IMR-90 (cell line): ENCODE measurements around the gene SGPL1. TPM values are rescaled to one million over a fixed set of nuclear protein-coding genes. Genes with fewer than 3 reads are reported as not detected.

Experiments used
- ATAC-seq: fragments of 200-7000 bp; cut with Tn5 transposase; 2 replicates; pipeline ENCODE4 v1.9.1; 2020; ENCODE audit warnings: low read depth, mild to moderate bottlenecking, moderate library complexity
- BruUV-seq: library from RNA; stranded (reverse); fragments of 400-500 nt; replicated peaks from 2 replicates; lab custom pipeline; 2021; lab: Mats Ljungman, UMichigan
- CTCF ChIA-PET: fragments of 300-600 bp; formaldehyde crosslinking; extraction: SDS; loops from one replicate; lab custom pipeline; 2021; ENCODE audit warnings: antibody characterized with exemption; lab: Yijun Ruan, JAX
- POLR2A ChIA-PET: fragments of 300-600 bp; sonication (Branson Sonifier 250); formaldehyde crosslinking; loops from one replicate; lab custom pipeline; 2022; ENCODE audit warnings: antibody characterized with exemption; ENCODE audit not compliant: unreplicated experiment; lab: Charles Lee
- DNase-seq: peaks from one replicate; pipeline ENCODE4 v3.0.0; 2013
- H2AFZ ChIP-seq: replicated peaks from 2 replicates; pipeline ENCODE3; 2013; ENCODE audit warnings: low read length, mild to moderate bottlenecking; ENCODE audit not compliant: poor library complexity
- H2AK5ac ChIP-seq: 2 replicates; pipeline ENCODE4 v1.6.1; 2013; ENCODE audit warnings: low read depth, low read length, inconsistent platforms
- H2AK9ac ChIP-seq: replicated peaks from 2 replicates; pipeline ENCODE3; 2013; ENCODE audit warnings: mild to moderate bottlenecking, low read depth, low read length, moderate library complexity; ENCODE audit not compliant: poor library complexity
- H2BK120ac ChIP-seq: 2 replicates; pipeline ENCODE4 v1.6.1; 2013; ENCODE audit warnings: low read depth, low read length, inconsistent platforms
- H2BK15ac ChIP-seq: 3 replicates; pipeline ENCODE4 v1.6.1; 2013; ENCODE audit warnings: low read depth, low read length, inconsistent platforms
- H2BK20ac ChIP-seq: 2 replicates; pipeline ENCODE4 v1.6.1; 2013; ENCODE audit warnings: low read depth, mild to moderate bottlenecking, inconsistent platforms, low read length, moderate library complexity
- H2BK5ac ChIP-seq: 2 replicates; pipeline ENCODE4 v1.6.1; 2013; ENCODE audit warnings: mild to moderate bottlenecking, low read depth, low read length, inconsistent platforms; ENCODE audit not compliant: poor library complexity, severe bottlenecking
- H3K14ac ChIP-seq: replicated peaks from 2 replicates; pipeline ENCODE4 v1.6.1; 2013; ENCODE audit warnings: low read depth, low read length, inconsistent platforms
- H3K18ac ChIP-seq: 2 replicates; pipeline ENCODE4 v1.6.1; 2013; ENCODE audit warnings: low read depth, low read length, control low read depth
- H3K23ac ChIP-seq: 2 replicates; pipeline ENCODE4 v1.6.1; 2013; ENCODE audit warnings: low read depth, low read length, inconsistent platforms
- H3K27ac ChIP-seq: 2 replicates; pipeline ENCODE4 v1.5.1; 2013; ENCODE audit warnings: mild to moderate bottlenecking, control low read depth, low read length; ENCODE audit not compliant: insufficient read depth
- H3K27me3 ChIP-seq: 2 replicates; pipeline ENCODE4 v1.6.1; 2013; ENCODE audit warnings: low read length; ENCODE audit not compliant: control insufficient read depth, insufficient read depth
- H3K36me3 ChIP-seq: 2 replicates; pipeline ENCODE4 v1.6.1; 2013; ENCODE audit warnings: low read length, mixed read lengths; ENCODE audit not compliant: control insufficient read depth, insufficient read depth
- H3K4ac ChIP-seq: 2 replicates; pipeline ENCODE4 v1.6.1; 2013; ENCODE audit warnings: low read depth, low read length, inconsistent platforms
- H3K4me1 ChIP-seq: 2 replicates; pipeline ENCODE4 v1.6.1; 2013; ENCODE audit warnings: low read length, mixed read lengths; ENCODE audit not compliant: control insufficient read depth, insufficient read depth
- H3K4me2 ChIP-seq: 2 replicates; pipeline ENCODE4 v1.6.1; 2013; ENCODE audit warnings: low read depth, mild to moderate bottlenecking, control low read depth, low read length, moderate library complexity
- H3K4me3 ChIP-seq: 2 replicates; pipeline ENCODE4 v1.5.1; 2013; ENCODE audit warnings: low read depth, mild to moderate bottlenecking, control low read depth, low read length, moderate library complexity; ENCODE audit not compliant: insufficient read depth
- H3K56ac ChIP-seq: 2 replicates; pipeline ENCODE4 v1.6.1; 2013; ENCODE audit warnings: low read length, inconsistent platforms; ENCODE audit not compliant: insufficient read depth; ENCODE audit errors: extremely low read depth
- H3K79me1 ChIP-seq, 2 experiments: 2 replicates each; pipeline ENCODE4 v1.6.1; 2013; ENCODE audit warnings: low read length in 2 of 2, inconsistent platforms in 1 of 2, low read depth in 1 of 2
- H3K9ac ChIP-seq: 2 replicates; pipeline ENCODE4 v1.6.1; 2013; ENCODE audit warnings: low read depth, low read length, control low read depth
- H3K9me1 ChIP-seq: 2 replicates; pipeline ENCODE4 v1.6.1; 2013; ENCODE audit warnings: low read length, inconsistent platforms; ENCODE audit not compliant: insufficient read depth
- H3K9me3 ChIP-seq: 2 replicates; pipeline ENCODE4 v1.6.1; 2013; ENCODE audit warnings: low read length; ENCODE audit not compliant: control insufficient read depth, insufficient read depth
- H4K20me1 ChIP-seq: 2 replicates; pipeline ENCODE4 v1.6.1; 2013; ENCODE audit warnings: low read length, inconsistent platforms; ENCODE audit not compliant: insufficient read depth
- H4K5ac ChIP-seq: 2 replicates; pipeline ENCODE4 v1.6.1; 2013; ENCODE audit warnings: mild to moderate bottlenecking, low read depth, low read length, control low read depth
- H4K8ac ChIP-seq, 2 experiments: 2 replicates each; pipeline ENCODE4 v1.6.1; 2013; ENCODE audit warnings: low read depth in 2 of 2, low read length in 2 of 2, control low read depth in 1 of 2, inconsistent platforms in 1 of 2
- H4K91ac ChIP-seq: 2 replicates; pipeline ENCODE4 v1.6.1; 2013; ENCODE audit warnings: low read depth, low read length, inconsistent platforms; ENCODE audit not compliant: insufficient read depth
- MAZ ChIP-seq: IDR thresholded peaks from 2 replicates; pipeline ENCODE4 v1.6.1; 2012; ENCODE audit warnings: low read depth, mild to moderate bottlenecking, low read length, improper control_type of control experiment, moderate library complexity, borderline replicate concordance
- WGBS, 2 experiments: methylation state at CpG; one replicate each; pipeline versions ENCODE4 v1.1.5 to v1.1.7; 2013; ENCODE audit warnings: missing lambda C conversion rate in 2 of 2; ENCODE audit not compliant: insufficient read length in 1 of 2; ENCODE audit errors: extremely low coverage in 2 of 2; 5-methylcytosine and 5-hydroxymethylcytosine counted together
- dilution Hi-C: fragments of 300-500 bp; cut with HindIII; formaldehyde crosslinking; loops from one replicate; pipeline ENCODE4 v1.14.3; 2018; ENCODE audit warnings: low sequenced_read_pairs; ENCODE audit not compliant: unreplicated experiment
- in situ Hi-C: fragments of 300-500 bp; cut with MboI; formaldehyde crosslinking; loops from 3 replicates; pipeline ENCODE4 v1.14.3; 2019; ENCODE audit warnings: low sequenced_read_pairs, inconsistent platforms, mixed read lengths
- intact Hi-C: fragments of 100-400 bp; cut with micrococcal nuclease; formaldehyde crosslinking; loops from 2 replicates; pipeline ENCODE4 v1.10.0; 2022
- polyA plus RNA-seq, 3 experiments: library from polyadenylated mRNA; depleted of rRNA; stranded (reverse); fragments of >200 nt; gene quantifications; 2 replicates each; pipeline ENCODE4 v1.2.3, GENCODE V29; 2012; ENCODE audit warnings: low replicate concordance in 1 of 3
- total RNA-seq: library from RNA; depleted of rRNA; stranded (reverse); fragments of >200 nt; gene quantifications from 2 replicates; pipeline ENCODE4 v1.2.3, GENCODE V29; 2012
- TF ChIP-seq, protein P1 (sequence below): fragments of 150-350 bp; IDR thresholded peaks from 2 replicates; pipeline ENCODE4 v1.6.1; 2017; ENCODE audit warnings: mild to moderate bottlenecking, antibody characterized with exemption, low read length, low read depth

Gene SGPL1
- total and polyA plus RNA-seq, 2 of the 4 experiments (the other 2 are of a cell fraction): 12.2 to 26.7 TPM

DNA sequence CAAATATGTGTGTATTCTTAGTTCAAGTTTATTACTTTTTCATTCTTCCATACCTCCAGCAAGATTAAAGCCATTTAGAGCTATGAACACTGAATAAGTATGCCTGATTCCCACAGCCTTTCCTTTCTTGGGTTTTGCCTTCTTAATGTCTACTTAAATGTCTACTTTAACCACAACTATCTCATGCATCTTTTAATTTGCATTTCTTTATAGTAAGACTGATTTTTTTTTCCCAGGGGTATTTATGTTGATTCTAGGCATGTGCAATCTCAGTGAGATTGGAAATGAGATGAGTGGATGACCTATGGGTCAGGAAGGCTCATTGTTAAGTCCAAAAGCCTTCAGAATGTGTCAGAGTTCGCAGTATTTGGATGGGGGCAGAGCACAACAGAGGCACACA, 69.0 kb downstream of the SGPL1 start:
- in situ Hi-C loops: loop anchor here (5.0 kb wide), 2 partner anchors 72 to 332 kb away; no protein-coding TSS in a partner anchor
- no CpG with 5 or more reads among the region's 1 CpG for WGBS, 2 experiments
- Histone ChIP-seq H2BK15ac (no peak overlapping the region), H2AFZ (no peak overlapping the region), H4K20me1 (0 out of 2 replicates have a peak, but pooled peaks cover 5% of the 10 kb centered on the region), H2AK5ac (no peak overlapping the region), H2BK120ac (no peak overlapping the region), H4K8ac (no peak overlapping the region), H3K14ac (no peak overlapping the region), H3K4ac (no peak overlapping the region), H3K56ac (no peak overlapping the region), H3K4me2 (no peak overlapping the region), H3K23ac (no peak overlapping the region), H3K36me3 (peaks cover 8% of the 10 kb centered on the region), H2AK9ac (no peak overlapping the region), H3K27me3 (no peaks in the 10 kb centered on the region), H3K4me3 (no peak overlapping the region), H4K5ac (no peak overlapping the region), H3K18ac (no peak overlapping the region), H2BK5ac (no peak overlapping the region), H3K9ac (no peak overlapping the region), H3K4me1 (peaks cover 2% of the 10 kb centered on the region; the same call in 1 of the 2 replicates), H3K9me1 (no peaks in the 10 kb centered on the region; the same call in 1 of the 2 replicates), H3K9me3 (no peaks in the 10 kb centered on the region), H2BK20ac (no peak overlapping the region), H4K91ac (no peak overlapping the region), H3K27ac (no peak overlapping the region), H3K79me1 (no peaks in the 10 kb centered on the region)
- TF ChIP-seq, protein P1, sequence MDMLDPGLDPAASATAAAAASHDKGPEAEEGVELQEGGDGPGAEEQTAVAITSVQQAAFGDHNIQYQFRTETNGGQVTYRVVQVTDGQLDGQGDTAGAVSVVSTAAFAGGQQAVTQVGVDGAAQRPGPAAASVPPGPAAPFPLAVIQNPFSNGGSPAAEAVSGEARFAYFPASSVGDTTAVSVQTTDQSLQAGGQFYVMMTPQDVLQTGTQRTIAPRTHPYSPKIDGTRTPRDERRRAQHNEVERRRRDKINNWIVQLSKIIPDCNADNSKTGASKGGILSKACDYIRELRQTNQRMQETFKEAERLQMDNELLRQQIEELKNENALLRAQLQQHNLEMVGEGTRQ: no peak
- no peak for TF ChIP-seq MAZ
- CTCF ChIA-PET: no interaction called here
- intact Hi-C loops: loop anchor here (5.0 kb wide), 1 partner anchor 422 kb away; no protein-coding TSS in a partner anchor
- POLR2A ChIA-PET: no interaction called here
- no peak for ATAC-seq
- dilution Hi-C loops: no loop called here
- no TSS peak for BruUV-seq
- DNase-seq: peak; percentile 18
